GM10847 (cell line): Measurements from ENCODE around the gene MED25.
A peak's percentile ranks its signal among the peaks of the same experiment; 100 is the strongest.

Experiments used
- POLR2A ChIP-seq: IDR thresholded peaks from 2 replicates; pipeline ENCODE4 v1.6.1; 2011; ENCODE audit not compliant: insufficient read length; ENCODE audit errors: extremely low read depth

Gene MED25

GRCh38 chr19:49874503-49875157, 56.5 kb downstream of the MED25 start:
- no peak for TF ChIP-seq POLR2A

DNA sequence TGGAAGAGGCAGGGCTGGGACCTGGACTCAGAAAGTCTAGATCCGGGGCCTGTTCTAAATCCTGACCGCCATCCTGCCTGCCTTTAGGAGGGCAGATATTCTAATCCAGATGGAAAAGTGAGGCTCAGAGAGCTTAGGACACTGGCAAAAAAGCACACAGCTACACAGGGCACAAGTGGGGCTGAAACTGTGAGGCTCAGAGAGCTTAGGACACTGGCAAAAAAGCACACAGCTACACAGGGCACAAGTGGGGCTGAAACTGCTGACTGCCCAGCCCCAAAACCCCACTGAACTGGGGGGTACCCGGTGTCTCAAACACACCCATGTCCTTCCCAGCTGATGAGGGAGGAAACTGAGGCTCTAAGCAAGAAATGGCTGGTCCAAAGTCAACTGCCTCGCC, 57.1 kb downstream of the MED25 start:
- no peak for TF ChIP-seq POLR2A

DNA sequence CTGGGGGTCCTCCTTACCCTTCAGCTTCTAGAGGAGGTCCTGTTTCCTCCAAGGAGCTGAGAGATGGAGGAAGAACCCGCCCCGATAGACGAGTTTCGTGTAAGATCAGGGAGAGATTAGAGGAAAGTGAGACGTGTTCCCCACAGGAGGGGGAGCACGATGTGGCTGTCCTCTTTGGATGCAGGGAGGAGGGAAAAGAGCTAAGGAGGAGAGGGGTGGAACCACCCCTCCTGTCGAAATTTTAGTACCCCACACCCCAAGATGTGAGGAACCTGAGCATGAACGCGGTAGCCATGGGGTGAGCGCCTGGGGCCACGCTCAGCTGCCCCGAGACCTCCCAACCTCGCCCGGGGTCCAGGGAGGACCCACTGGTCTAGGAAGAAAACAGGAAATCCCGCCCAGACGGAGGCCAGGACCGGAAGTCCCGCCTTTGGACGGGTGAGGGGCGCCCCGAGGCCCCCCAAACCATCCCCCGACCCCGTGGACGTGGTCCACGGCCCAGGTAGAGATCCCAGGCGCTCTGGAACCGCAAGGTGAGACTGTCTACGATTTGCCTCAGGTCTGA, 57.9 kb downstream of the MED25 start:
- TF ChIP-seq POLR2A = no peak

- TF ChIP-seq POLR2A = peak; percentile 37
Observed at GRCh38 chr19:49876422-49877019, 58.4 kb downstream of the MED25 start.

GRCh38 chr19:49877020-49877878, 59.2 kb downstream of the MED25 start, which contains the start of the genes AKT1S1 and TBC1D17:
TSS of gene AKT1S1 (minus strand) at chr19:49877355. CDS start at chr19:49873295, 4,060 bp downstream.
TSS of gene TBC1D17 (plus strand) at chr19:49877702. CDS start at chr19:49877724, 22 bp downstream.
- TF ChIP-seq POLR2A = peak; percentile 24

- peak; percentile 13 for TF ChIP-seq POLR2A
Observed at GRCh38 chr19:49877879-49878743, 60.0 kb downstream of the MED25 start.

DNA sequence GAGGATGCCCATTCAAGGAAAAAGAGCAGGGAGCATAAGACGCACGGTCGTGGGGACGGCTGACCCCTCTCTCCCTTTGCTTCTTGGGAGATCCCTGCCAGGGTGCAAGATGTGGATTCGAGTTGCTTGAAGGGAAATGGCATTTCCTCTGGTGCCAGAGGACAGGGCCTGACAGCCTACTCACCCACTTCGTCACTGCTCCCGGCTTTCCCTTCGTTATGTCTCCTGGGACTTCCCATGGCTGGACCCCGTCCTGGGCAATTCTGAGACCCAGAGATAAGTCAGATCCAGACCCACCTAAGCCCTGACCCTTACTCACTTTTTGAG, 60.6 kb downstream of the MED25 start:
- TF ChIP-seq POLR2A = no peak

- no peak for TF ChIP-seq POLR2A
Observed at GRCh38 chr19:49879243-49879963, 61.3 kb downstream of the MED25 start.

DNA sequence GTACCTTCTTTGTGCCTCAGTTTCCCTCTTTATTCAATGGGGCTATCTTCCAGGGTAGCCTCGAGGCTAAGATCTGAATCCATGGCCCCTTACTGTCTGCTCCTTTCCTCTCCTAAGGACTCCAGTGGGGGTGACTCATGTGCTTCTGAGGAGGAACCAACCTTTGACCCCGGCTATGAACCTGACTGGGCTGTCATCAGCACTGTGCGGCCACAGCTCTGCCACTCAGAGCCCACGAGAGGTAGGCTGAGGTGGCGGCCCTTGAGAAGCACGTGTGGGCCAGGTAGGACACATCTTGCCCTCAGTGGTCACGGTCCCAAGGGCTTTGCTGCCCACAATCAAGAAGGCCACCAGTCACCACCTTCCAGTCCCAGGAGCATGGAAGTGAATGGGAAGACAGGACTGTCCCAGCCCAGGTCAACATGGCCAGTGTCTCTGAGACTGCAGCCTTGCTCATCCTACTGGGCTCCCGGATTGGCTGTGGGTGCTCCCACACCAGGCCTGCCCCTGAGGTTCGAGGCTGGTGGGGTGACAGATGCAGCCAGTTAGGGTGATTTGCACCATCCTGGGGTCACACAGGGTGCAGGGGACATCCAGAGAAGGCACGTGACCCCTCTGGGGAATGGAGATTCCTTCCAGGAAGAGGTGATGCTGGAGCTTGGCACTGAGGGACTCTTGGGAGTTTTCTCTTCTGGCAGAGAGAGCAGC, 62.2 kb downstream of the MED25 start:
- TF ChIP-seq POLR2A = no peak

GRCh38 chr19:49881186-49881585, 63.1 kb downstream of the MED25 start:
- no peak for TF ChIP-seq POLR2A

DNA sequence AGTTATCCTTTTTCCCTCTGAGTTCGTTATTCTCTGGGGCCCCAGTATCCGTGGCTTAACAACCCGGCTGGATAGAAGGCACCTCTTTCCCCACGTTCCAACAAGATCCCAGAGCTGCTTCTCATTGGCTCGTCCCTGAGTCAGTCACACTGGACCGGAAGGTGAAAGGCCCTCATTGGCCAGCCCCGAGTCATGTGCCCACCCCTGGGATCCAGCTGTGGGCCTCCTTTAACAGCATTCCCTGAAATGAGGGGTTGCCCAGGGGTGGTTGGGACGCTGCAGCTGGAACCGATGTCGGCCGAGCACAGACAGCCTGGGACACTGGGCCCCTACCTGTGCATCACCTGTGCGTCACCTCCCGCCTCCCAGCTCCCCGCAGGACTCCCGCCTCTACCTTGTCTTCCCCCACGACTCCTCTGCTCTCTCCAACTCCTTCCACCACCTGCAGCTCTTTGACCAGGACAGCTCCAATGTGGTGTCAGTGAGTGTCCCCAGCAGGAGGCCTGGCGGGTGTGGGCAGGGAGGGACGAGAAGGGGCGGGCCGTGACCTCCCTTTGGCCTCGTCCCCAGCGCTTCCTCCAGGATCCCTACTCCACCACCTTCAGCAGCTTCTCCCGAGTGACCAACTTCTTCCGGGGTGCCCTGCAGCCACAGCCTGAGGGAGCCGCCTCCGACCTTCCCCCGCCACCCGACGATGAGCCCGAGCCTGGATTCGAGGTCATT, 63.7 kb downstream of the MED25 start:
- TF ChIP-seq POLR2A = peak; percentile 6

- no peak for TF ChIP-seq POLR2A
Observed at GRCh38 chr19:49882643-49883042, 64.6 kb downstream of the MED25 start.

- TF ChIP-seq POLR2A = no peak
Observed at GRCh38 chr19:49883094-49883493, 65.0 kb downstream of the MED25 start.
